Cerebellar cortex (tissue), 1 donor: ENCODE data around the gene ZNF500.
A peak's percentile ranks its signal among the peaks of the same experiment; 100 is the strongest.

ENCODE experiments used
- DNase-seq: peaks from one replicate; pipeline ENCODE4 v3.0.0-alpha.2; 2015; ENCODE audit warnings: low spot score

ZNF500 gene

DNA sequence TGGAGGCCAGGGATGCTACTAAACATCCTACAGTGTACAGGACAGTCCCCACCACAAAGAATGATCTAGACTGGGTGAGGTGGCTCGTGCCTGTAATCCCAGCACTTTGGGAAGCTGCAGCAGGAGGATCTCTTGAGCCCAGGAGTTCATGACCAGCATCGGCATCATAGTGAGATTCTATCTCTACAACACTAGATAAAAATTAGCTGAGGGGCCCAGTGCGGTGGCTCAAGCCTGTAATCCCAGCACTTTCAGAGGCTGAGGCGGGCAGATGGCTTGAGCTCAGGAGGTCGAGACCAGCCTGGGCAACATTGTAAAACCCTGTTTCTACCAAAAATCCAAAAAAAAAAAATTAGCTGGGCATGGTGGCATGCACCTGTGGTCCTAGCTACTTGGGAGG is 5.4 kb upstream of the ZNF500 start:
- no peak for DNase-seq

DNA sequence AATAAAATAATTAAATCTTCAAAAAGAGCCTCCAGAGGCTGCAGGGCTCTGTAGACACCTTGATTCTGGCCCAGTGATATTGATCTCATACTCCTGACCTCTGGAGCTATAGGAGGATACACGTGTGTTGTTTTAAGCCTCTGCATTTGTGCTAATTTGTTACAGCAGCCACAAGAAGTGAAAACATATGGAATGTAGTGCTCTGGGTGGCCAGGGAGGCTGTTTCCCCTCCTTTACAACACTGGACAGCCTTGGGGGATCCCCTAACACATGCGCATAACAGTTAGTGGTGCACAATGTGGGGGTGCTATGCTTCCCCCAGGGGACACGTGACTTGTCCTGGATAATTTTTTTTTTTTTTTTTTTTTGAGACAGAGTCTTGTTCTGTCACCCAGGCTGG is 4.7 kb upstream of the ZNF500 start:
- no peak for DNase-seq

DNA sequence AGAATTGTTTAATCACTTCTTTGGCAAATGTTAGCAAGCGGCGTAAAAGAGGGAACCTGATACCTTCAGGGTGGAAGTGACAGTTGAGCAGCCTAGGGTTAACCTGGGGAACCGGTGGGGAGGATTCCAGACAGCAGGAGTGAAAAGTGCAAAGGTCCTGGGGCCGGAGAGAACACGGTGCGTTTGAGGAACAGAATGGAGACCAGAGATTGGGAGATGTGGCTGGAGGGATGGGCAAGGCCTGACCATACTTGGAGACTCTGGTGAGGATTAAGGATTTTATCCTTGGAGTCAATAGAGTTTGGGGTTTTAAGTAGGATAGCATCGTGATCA is 2.3 kb upstream of the ZNF500 start:
- DNase-seq = no peak

DNA sequence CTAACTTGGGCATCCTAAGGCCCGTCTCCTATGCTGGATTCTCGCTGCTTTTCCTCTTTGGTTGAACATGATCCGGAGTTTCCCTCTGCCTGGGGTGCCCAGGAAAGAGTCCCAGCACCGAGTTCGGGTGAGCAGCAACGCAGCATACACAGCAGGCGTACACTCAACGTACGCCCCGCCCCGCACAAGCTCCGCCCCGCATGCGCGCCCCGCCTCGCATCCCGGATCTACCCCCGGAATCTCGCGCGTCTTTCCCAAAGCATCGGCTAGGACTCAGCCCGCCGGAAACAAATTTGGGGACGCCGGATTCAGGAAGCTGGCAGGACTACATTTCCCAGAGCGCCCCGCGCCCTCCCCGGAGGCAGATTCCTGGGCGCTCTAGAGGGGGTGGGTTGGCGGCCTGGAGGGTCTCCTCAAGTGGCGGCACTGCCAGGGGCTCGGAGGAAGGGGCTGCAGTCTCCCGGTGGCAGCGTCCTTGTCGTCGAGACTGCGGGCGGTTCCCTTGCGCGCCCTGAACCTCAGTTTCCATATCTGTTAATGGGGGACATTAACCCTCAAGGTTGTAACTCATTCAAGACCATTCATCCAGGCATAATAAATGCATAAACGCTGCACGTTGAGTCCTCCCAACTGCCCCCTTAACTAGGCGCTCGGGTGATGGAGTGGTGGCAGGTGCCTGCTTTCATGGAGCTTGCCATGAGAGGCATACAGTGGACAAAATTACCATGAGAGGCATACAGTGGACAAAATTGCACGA is 1.8 kb upstream of the ZNF500 start:
- DNase-seq = peak; percentile 95

DNA sequence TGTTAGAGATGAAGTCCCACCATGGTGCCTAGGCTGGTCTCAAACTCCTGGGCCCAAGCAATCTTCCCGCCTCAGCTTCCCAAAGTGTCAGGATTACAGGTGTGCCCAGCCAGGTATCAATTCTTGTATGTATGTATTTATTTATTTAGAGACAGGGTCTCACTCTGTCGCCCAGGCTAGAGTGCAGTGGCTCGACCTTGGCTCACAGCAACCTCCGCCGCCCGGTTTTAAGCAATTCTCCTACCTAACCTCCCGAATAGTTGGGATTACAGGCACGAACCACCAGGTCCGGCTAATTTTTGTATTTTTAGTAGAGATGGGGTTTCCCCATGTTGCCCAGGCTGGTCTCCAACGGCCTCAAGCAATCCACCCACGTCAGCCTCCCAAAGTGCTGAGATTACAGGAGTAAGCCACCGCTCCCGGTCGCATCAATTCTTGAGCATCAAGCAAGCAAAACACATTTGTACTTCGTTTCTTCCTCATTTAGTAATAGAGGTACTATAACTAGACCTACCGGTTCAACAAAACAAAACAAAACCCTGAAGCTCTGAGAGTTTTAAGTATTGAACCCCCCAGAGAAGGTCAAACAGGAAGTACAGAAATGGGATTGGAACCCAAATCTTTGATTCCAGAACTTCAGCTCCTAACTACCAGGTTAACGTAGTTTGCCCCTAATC is 1.0 kb upstream of the ZNF500 start:
- peak; percentile 9 for DNase-seq

DNA sequence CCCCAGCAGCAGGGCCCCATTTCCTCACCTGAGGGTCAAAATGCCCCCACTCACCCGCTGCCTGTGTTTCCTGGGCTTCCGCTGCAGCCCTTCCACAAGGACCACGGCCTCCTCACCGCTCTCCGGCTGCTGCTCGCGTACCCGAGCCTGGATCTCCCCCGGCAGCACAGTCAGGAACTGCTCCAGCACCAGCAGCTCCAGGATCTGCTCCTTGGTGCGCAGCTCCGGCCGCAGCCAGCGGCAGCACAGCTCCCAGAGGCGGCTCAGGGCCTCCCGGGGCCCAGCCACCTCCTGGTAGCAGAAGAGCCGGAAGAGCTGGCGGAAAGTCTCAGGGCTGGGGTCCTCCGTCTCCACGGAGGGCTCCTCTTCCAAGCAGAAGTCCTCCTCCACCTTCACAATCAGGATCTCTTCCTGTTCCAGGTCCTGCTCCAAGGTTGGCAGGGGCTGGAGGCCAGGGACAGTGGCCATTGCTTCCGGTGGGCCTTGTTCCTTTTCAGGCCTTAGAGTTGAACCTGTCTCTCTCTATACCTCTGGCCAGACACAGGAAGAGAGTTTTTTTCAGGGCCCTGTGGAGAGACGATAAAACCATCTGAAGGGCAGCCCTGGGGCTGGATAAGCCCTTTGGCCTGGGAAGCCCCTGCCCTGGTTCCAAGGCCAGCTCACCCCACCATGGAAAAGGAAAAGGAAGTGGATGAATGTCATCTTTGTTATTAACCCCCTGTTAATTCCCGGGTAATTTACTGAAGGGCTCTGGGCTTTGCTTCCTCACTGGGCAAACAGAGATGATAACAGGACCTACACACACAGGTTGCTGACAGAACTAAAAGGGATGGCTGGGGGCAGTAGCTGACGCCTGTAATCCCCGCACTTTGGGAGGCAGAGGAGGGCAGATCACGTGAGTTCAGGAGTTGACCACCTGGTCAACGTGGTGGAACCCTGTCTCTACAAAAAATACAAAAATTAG is 1.2 kb downstream of the ZNF500 start:
- DNase-seq = no peak

DNA sequence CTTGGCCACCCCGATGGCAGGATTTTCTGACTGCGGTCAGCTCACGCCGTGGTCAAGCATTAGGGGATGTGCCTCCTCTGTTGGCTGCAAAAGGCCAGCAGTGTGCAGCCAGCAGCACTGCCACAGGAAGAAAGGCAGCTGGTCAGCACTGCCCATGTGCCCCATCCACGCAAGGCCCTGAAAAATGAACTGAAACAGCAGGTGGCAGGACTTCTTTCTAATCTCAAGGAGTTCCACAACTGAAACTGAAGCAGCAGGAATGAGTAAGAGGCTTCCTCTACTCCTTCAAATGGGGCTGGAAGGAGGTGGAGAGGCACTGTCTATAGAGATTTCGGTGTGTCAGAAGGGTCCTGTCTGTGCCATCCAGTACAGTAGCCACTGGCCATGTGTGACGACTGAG is 3.2 kb downstream of the ZNF500 start:
- DNase-seq = no peak

DNA sequence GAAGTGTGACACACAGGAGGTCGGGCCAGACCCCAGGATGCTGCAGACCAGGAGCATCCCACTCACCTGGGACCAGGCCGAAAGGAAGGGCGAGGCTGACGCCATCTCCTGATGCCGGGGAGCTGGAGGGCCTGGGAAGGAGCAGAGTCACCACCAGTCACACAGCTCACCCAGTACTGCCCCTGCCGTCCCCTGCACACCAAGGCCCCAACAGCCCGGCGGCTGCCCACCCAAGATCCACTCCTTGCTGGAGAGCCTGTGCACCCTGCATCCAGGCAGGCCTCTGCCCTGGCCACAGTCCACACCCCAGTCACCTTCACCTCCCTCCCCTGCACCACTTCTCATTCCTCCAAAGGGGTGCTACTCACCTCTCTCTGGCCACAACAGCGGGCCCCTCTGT is 4.8 kb downstream of the ZNF500 start:
- no peak for DNase-seq

DNA sequence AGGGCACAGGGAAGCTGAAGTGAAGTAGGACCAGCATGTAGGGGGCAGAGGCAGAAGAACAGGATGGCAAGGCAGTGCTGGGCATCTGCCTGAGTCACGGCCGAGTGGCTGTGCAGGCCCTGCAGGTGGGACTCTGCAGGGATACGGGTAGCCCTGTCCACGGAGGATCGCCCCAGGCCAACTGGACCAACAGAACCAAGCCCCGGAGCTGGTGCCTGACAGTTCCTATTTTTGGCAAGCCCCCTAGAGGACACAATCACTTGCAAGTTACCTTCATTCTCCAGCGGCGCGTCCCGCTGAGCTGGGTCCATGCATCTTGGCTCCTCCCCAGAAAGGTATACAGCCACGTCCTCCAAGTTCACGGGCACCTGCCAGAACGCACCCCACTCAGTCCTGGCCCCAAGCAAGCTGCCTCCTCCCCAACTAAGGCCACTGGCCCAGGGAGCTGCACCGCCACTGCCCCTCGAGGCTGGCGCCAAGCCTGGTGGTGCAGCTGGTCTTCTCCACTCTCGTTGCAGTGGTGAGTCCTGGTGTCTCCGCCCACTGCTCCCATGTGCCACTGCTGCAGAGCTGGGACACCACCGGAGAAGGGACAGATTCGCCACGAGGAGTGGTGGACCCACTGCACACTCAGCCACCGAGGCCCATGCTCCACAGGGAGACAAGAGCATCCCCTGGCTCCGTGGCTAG is 6.6 kb downstream of the ZNF500 start:
- no peak for DNase-seq

DNA sequence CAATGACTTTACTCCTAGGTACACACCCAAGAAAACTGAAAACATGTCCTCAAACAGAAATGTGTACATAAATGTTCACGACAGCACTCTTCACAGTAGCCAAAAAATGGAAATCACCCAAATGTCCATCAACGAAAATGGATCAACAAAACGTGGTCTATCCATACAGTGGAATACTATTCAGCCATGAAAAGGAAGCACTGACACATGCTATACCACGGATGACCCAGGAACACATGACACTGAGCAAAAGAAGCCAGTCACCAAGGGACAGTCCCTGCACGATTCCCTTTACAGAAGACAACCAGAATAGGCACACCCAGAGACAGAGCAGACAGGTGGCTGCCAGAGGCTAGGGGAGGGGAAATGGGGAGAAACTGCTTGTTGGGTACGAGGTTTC is 11.3 kb downstream of the ZNF500 start:
- DNase-seq = no peak

DNA sequence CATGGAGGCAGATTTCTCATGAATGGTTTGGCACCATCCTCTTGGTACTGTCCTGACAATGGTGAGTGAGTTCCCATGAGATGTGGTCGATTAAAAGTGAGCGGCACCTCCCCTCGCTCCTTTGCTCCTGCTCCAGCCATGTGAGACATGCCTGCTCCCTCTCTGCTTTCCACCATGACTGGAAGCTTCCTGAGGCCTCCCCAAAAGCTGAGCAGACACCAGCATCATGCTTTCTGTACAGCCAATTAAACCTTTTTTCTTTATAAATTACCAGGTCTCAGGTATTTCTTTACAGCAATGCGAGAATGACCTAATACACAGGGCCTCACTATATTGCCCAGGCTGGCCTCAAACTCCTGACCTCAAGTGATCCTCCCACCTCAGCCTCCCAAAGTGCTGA is 12.1 kb downstream of the ZNF500 start:
- DNase-seq = no peak

DNA sequence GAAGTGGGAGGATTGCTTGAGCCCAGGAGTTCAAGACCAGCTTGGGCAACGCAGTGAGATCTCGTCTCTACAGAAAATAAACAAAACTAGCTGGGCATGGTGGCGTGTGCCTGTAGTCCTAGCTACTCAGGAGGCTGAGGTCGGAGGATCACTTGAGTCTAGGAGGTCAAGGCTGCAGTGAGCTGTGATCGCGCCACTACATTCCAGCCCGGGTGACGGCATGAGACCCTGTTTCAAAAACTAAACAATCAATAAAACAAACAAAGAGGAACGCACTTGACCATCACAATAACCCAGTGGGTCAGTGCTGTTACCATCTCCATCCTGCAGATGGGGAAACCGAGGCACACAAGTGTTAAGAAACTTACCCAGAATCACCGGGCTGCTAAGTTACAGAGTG is 13.7 kb downstream of the ZNF500 start:
- no peak for DNase-seq

DNA sequence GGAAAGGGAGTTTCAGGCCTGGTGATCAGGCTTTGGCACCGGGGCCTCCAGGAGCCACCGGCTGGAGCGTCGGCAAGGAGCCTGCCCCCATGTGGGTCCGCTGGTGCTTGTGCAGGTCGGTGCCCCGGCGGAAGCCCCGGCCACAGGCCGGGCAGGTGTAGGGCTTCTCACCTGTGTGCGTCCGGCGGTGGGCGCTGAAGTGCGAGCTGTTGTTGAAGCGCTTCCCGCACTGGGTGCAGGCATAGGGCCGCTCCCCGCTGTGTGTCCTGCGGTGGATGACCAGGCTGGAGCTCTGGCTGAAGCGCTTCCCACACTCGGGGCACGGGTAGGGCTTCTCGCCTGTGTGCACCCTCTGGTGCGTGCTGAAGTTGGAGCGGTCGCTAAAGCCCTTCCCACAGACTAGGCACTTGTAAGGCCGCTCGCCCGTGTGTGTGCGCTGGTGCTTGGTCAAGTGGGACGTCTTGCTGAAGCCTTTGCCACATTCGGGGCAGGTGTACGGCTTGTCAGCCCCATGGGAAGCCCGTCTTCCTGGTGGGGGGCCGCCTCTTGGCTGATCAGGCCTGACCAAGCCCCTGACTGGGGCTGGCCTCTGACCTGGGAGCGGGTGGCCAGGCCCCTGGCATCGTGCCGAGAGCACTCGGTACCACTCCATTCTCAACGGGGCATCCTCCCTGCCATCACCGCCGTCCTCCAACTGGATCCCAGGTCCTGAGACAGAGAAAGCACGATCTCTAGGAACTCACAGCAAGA is 14.4 kb downstream of the ZNF500 start:
- no peak for DNase-seq

DNA sequence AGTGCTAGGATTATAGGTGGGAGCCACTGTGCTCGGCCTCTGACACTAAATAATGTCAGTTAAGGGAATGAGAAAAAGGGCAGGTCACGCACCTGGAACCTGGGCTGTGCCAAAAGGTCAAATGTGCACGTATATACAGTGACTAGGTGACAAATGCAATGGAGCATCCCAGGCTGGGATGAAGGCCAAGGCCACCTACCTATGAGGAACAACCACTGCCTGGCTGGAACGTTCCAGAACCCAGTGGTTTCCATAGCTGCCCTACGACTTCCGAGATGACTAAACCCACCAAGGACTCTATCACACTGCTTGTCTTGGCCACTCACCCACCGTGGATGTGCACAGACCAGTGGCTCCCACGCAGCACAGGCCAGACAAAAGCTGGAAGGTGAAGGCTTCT is 16.1 kb downstream of the ZNF500 start:
- DNase-seq = no peak

DNA sequence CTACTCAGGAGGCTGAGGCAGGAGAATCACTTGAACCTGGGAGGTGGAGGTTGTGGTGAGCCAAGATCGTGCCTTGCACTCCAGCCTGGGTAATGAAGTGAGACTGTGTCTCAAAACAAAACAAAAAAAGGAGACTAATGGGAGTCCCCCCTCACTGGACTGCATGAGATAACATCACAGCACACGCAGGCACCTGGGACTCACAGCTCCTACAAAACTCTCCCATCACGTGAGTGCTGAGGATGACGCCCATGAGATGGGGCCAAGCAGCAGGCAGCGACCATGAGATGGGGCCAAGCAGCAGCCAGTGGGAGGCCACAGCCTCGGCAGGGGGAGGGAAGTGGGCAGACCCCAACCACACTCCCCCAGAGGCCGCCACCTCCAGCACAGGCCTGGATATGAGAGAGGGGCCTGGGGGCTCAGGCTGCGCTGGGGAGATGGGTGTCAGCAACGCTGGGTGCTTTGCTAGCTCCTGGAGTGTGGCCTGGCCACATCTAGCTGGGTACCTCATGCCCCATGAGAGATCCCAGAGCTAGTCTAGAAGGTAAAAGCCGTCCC is 17.2 kb downstream of the ZNF500 start:
- DNase-seq = no peak

DNA sequence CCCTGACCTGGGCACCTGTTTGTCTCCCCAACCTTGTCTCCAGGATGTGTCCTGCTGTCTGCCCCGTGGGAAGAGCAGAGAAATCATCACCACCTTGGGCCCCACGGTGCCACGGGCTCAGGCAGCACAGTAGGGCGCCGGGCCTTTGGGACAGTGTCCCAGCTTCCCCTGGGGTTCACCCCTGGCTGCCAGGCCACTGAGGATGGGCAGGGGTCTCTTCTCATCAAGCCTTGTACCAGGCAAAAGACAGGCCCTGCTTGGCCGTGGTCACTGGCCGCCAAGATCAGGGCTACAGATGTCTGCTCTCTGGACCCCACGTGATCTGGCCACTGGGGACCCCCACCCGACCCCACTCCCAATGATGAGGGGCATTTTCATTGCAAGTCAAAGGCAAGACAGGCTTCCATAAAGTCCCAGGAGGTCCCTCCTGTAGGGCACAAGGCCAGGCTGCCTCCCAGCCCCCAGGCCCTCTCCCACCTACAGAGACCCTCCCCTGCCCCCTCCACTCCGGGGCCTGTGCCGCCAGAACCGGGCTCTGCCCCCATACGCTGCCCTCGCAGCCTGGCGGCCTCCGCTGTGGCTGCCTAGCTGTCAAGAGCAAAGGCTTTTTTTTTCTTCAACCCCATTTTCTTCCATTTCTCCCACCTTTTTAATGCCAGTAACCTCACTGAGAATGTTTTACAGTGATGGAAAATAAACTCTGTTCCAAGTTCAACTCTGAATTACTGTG is 18.1 kb downstream of the ZNF500 start:
- DNase-seq = no peak

DNA sequence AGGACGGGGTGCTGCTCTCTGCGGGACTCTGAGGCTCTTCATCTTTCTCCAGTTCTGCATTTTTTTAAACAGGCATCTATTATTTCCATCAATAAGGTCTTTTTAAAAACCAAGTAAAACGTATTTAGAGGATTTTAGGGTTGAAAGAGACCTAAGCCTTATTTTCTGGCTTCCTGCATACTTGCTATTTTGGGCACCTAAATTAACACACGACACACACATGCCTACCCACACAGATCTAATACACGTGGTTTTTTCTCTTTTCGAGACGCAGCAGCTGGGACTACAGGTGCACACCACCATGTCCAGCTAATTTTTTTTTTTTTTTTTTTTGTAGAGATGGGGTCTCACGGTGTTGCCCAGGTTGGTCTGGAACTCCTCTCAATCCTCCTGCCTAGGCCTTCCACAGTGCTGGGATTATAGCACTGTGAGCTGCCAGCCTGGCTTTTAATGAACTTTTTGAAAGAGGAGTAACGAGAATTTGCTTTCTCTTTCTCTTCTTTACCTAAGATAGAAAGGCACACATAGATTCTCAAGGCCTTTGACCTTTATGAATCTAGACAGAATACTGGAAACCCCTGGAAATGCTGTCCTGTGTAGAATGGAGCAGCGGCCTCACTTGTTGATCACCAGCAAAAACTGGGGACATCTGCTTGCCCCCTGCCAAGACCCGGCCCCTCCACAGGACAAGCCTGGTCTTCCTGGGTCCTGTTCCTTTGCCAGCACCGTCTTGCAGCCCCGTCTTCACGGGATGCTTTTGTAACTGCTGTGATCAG is 18.9 kb downstream of the ZNF500 start:
- no peak for DNase-seq

DNA sequence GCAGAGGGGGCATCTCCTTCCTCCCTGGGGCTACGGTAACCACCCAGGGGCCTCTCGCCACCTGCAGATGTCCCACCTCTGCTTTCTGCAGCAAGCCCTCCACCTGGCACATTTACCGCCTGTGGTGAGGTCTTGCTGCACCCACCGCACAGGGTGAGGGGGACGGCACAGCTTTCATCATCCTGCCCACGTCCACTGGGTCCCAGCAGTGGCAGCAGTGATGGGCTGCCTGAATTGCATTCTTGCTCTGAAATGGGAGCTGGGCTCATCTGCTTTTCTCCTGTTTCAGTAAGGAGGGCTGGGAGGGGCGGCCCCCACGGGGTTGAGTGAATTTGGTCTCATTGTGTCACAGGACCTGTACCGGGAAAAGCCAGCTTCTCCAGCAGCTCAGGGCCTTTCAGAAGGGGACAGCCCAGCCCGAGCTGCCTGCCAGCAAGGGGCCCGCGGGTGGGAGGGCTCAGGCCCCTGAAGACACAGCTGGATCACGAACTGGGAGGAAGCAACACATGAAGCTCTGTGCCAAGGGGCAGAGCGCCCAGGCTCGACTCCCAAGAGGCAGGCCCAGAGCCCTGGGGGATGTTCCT is 19.9 kb downstream of the ZNF500 start:
- DNase-seq = no peak

DNA sequence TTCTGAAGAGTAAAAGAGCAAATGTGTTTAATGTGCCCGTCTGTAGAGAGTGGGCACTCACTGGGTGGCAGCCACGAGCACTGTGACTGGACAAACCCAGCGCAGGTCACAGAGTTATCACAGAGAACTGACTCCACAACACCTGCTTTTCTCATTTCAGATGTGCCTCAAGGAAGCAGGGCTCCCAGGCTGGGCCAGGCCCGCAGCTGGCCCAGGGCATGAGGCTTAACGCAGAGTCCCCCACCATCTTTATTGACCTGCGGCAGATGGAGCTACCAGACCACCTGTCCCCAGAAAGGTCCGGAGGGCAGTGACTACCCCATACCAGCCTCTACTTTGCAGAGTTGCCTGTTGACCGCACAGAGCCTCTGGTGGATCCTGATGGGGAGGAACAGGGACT is 20.7 kb downstream of the ZNF500 start:
- no peak for DNase-seq

DNA sequence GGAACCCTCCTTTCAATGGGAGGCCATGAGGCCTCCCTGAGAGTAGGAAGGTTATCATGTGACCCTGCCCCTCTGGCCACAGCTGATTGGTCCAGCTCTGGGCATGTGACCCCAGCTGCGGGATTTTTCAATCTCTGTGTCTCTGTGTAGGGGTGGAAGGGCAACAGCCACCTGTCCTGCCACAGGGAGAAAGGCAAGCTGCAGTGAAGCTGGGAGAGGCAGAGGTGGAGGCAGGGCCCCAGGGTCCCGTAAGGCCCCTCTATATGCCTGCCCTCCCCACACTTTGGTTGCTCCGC is 21.7 kb downstream of the ZNF500 start:
- no peak for DNase-seq
